Stimulated activated CD8-positive, alpha-beta memory T cell treated with anti-CD3 and anti-CD28 coated beads, Interleukin-7, amount 100 ng/mL, for 48 hours (primary cell): ENCODE data around the gene C1orf105.
"Not testable (repeated sequence)": the region's sequence is repeated elsewhere in the genome, so short reads cannot be mapped to it uniquely, and the experiment has no call there.

ENCODE experiments used
- DNase-seq, 2 donors: peaks; one replicate each; pipeline ENCODE4 v3.0.0-alpha.2; 2020; ENCODE audit warnings: low read depth in 1 of 2; ENCODE audit errors: extremely low read depth in 1 of 2

The C1orf105 gene

GRCh38 chr1:172485626-172486025 lies 65.1 kb downstream of the C1orf105 start:
- DNase-seq, result no peak

- no peak for DNase-seq
Observed at GRCh38 chr1:172486805-172487454, 66.4 kb downstream of the C1orf105 start.

- DNase-seq, result no peak
Observed at GRCh38 chr1:172487550-172487949, 67.1 kb downstream of the C1orf105 start.

- no peak for DNase-seq
Observed at GRCh38 chr1:172488393-172488792, 67.9 kb downstream of the C1orf105 start.

- no peak for DNase-seq
Observed at GRCh38 chr1:172489847-172490246, 69.4 kb downstream of the C1orf105 start.

GRCh38 chr1:172492421-172492820 lies 71.9 kb downstream of the C1orf105 start:
- DNase-seq, result no peak

GRCh38 chr1:172494166-172494565 lies 73.7 kb downstream of the C1orf105 start:
- DNase-seq, result no peak

- DNase-seq, result not testable (repeated sequence)
Observed at GRCh38 chr1:172496127-172496526, 75.6 kb downstream of the C1orf105 start.

GRCh38 chr1:172496678-172497077 lies 76.2 kb downstream of the C1orf105 start:
- DNase-seq, result no peak

GRCh38 chr1:172497230-172497629 lies 76.7 kb downstream of the C1orf105 start:
- no peak for DNase-seq

- no peak for DNase-seq
Observed at GRCh38 chr1:172498857-172499256, 78.4 kb downstream of the C1orf105 start.

- DNase-seq, result no peak
Observed at GRCh38 chr1:172499636-172500141, 79.2 kb downstream of the C1orf105 start.

- DNase-seq, result no peak
Observed at GRCh38 chr1:172500207-172500606, 79.7 kb downstream of the C1orf105 start.

GRCh38 chr1:172507741-172508140 lies 87.3 kb downstream of the C1orf105 start:
- no peak for DNase-seq

GRCh38 chr1:172510479-172510878 lies 90.0 kb downstream of the C1orf105 start:
- DNase-seq, result no peak

- no peak for DNase-seq
Observed at GRCh38 chr1:172512591-172512990, 92.1 kb downstream of the C1orf105 start.

GRCh38 chr1:172513479-172513878 lies 93.0 kb downstream of the C1orf105 start:
- DNase-seq, result no peak

GRCh38 chr1:172514108-172514507 lies 93.6 kb downstream of the C1orf105 start:
- no peak for DNase-seq

GRCh38 chr1:172515436-172515835 lies 95.0 kb downstream of the C1orf105 start:
- DNase-seq, result no peak

- DNase-seq, result no peak
Observed at GRCh38 chr1:172515927-172516326, 95.4 kb downstream of the C1orf105 start.

- DNase-seq, result no peak
Observed at GRCh38 chr1:172517081-172517480, 96.6 kb downstream of the C1orf105 start.

GRCh38 chr1:172517545-172517944 lies 97.1 kb downstream of the C1orf105 start:
- no peak for DNase-seq
